DMS53 treated with DMSO at 0.1 percent for 48 hours (cell line): ENCODE results near the gene CMC1.
"Not testable (repeated sequence)": the region's sequence is repeated elsewhere in the genome, so short reads cannot be mapped to it uniquely, and the experiment has no call there.

Source experiments
- DNase-seq: peaks from one replicate; lab custom pipeline; 2025; ENCODE audit not compliant: unreplicated experiment; lab: John Stamatoyannopoulos, UW

CMC1 gene, protein sequence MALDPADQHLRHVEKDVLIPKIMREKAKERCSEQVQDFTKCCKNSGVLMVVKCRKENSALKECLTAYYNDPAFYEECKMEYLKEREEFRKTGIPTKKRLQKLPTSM

DNA sequence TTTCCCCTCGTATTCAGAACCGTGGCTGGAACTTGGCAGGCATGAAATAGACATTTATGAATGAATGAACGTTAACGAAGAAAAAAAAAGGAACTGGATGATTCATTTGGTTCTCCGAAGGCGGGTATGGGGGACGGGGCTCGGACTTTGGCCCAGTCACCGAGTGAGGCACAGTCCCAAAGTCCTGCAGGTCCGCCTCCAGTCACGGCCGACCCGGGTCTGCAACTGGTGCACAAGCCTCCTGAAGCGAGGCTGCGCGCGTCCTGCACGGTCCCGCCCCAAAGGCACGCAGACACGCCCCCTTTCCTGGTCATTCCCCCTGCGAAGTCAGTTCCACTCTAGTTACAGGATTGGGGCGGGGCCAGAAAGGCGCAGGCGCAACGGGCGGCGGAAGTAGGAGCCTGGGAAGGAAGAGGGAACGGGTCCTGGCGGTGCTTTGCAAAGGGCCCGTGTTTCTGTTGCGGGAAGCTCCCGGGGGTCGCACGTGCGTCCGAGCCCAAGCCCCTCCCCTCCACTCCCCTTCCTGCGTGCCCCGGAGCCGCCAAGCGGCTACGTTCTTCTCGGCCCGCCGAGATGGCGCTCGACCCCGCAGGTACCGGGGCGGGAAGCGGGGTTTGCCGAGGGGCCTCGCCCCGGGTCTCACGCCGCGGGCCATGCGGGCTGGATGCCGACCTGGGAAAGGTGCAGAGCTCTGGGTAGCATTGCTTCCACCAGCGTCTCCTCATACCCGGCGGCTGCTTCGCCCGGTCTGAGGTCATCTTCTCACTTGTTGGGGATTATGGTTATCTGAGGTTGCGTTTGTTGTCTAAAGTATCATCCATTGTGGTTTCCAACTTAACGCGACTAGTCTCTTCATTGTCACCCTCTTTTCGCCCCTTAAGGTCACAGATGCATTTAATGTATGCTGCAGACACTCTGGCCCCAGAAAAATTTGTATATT, at the start of gene CMC1:
TSS of gene CMC1 (plus strand) at position 399 of the 940 bp plus-strand sequence. CDS start at position 574, 175 bp downstream.
- DNase-seq = peak; percentile 54

DNA sequence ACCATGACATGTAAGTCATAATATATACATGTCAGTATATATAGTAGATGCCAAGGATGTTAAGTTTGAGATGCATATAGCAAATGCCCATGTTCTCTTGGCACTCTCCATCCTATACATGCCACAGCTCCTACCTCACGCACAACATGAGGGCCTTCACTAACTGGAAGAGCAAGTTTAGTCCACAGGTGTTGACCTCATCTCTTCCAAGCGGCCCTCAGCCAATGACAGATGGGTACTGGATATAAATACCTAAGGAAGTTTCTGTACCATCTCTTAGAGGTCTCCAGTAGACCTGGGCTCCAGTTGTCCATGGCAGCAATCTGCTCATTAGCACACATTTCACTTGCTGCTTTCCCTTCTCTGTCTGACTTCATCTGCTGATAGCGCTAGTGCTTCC, 43.3 kb upstream of the CMC1 start:
- DNase-seq = no peak

DNA sequence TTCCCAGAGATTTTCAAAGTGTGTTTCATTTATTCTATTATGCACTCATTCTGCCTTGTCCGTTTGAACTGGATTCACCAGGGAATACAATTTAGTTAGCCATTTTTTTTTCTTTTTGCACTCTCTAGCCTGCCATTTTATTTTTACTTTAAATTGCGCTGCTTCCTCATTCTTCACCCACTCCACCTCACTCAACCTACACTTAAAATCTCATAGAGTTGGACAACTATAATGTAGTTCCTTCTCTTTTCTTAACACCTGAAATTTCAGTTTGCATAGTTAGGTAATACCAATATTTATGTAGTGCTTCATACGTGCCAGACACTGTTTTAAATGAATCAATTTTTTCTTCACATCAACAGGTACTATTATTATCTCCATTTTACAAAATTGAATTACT, 42.4 kb upstream of the CMC1 start:
- DNase-seq = no peak

DNA sequence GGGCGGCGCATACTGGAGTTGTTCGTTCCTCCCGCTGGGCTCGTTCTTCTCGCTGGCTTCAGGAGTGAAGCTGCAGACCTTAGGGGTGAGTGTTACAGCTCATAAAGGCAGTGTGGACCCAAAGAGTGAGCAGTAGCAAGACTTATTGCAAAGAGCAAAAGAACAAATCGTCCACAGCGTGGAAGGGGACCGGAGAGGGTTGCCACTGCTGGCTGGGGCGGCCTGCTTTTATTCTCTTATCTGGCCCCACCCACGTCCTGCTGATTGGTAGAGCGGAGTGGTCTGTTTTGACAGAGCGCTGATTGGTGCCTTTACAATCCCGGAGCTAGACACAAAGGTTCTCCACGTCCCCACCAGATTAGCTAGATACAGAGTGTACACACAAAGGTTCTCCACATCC, 41.8 kb upstream of the CMC1 start:
- DNase-seq = not testable (repeated sequence)

DNA sequence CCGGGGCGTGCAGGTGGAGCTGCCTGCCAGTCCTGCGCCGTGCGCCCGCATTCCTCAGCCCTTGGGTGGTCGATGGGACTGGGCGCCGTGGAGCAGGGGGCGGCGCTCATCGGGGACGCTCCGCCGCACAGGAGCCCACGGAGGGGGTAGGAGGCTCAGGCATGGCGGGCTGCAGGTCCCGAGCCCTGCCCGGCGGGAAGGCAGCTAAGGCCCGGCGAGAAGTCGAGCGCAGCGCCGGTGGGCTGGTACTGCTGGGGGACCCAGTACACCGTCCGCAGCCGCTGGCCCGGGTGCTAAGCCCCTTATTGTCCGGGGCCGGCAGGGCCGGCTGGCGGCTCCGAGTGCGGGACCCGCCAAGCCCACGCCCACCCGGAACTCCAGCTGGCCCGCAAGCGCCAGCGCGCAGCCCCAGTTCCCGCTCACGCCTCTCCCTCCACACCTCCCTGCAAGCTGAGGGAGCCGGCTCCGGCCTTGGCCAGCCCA, 41.0 kb upstream of the CMC1 start:
- DNase-seq = not testable (repeated sequence)

DNA sequence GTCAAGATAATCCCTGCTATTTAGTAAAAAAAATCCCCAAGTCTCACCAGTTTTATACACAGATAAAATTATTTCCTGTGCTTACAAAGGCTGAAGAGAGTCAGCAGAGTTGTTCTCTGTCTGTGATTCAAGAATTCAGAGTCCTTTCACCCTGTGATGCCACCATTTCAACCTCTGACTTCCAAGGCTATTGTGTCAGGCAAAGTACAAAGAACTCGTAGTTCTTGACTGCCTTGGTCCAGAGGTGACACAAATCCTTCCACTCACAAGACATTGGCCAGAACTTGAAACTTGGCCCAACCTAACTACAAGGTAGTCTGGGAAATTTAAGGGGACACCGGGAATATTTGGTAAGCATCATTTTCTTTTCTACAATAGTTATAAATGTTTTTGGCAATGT, 34.9 kb upstream of the CMC1 start:
- no peak for DNase-seq

DNA sequence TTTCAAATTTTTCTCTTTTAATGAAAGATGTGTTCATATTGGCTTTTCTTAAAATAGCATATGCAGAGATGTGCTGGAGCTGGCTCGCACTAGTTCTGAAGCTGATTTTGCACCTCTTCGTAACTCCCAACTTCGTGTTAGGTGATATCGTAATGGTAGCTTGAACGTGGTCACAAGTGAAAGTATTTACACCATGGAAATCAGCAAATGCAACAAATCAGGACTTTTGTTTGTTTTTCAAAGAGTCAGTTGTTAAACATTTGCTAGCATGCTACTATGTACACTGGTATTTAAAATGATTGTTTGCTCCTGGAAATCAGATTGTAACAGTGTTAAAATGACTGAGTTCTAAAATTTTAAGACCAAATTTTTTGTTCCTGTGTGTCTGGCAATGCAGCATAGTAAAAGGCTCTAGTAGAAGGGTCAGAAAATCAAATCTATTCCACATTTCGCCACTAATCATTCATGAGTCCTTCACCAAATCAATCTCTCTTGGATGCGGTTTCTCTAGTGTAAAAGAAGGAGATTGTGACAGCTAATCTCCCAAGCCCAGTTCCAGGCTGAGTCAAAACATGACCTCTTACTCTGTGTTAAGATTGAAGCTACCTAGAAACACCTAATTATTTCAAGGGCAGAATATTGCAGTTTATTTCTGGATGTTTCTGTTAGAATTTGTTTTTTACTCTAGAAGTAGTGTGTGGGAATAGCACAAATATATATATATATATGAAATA, 34.3 kb upstream of the CMC1 start:
- no peak for DNase-seq

DNA sequence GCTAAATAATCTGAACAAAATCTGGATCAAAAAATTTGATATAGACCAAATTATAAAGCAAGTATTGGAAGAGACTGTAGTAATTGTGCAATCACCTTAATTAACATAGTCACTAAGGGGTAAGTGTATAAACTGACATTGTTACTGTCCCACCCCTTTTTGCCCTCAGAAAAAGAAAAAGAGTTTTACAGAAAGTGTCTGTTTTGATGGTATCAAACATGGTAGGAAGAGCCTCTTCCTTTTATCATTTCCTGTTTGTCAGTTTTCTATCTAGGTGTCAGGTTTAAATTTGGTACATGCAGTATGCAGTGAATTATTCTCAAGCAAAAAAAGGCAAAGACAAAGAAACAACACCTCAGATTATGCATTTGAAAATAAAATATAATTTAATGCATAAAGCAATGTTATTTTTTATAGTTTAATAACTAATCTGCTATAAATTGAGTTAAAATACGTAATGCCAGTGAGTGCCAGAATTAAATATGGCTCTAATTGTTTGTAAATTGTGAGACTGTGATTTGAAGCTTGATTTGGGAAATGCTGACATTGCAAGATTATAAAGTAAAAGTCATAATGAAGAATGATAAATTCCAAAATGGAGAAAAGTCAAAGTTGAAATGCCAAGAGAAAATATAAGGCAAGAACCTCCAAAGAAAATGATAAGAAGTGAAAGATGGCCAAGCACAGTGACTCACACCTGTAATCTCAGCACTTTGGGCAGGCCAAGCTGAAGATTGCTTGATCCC, 30.3 kb upstream of the CMC1 start:
- no peak for DNase-seq

DNA sequence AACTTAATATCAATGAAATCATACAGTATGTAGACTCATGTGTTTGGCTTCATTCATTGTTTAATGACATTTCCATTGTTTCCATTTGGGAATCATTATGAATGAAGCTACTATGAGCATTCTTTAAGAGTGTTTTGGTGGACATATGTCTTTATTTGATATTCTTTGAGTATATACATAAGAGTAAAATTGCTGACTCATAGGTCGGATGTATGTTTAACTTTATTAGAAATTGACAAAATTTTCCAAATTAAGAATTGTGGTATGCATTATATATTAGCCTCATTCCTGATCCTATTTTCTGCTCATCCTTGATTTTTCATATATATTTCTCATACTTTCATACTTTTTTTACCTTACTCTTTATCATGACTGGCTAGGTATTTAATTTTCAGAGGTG, 28.7 kb upstream of the CMC1 start:
- no peak for DNase-seq

DNA sequence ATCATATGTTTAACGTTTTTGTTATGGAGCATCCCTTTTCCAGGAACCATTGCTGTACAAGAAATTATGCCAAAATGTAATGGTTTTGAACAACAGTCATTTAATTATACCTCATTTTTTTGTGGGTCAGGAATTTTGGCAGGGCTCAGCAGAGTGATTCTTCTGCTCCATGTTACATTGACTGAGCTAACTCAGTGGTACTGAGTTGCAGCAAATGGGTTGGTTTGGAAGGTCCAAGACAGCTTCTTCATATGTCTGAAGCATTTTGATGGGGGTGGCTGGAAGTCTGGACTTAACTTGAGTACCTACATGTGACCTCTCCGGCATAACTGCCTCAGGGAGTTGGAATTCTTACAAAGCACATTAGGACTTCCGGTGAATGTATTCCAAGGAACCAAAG, 26.0 kb upstream of the CMC1 start:
- no peak for DNase-seq

DNA sequence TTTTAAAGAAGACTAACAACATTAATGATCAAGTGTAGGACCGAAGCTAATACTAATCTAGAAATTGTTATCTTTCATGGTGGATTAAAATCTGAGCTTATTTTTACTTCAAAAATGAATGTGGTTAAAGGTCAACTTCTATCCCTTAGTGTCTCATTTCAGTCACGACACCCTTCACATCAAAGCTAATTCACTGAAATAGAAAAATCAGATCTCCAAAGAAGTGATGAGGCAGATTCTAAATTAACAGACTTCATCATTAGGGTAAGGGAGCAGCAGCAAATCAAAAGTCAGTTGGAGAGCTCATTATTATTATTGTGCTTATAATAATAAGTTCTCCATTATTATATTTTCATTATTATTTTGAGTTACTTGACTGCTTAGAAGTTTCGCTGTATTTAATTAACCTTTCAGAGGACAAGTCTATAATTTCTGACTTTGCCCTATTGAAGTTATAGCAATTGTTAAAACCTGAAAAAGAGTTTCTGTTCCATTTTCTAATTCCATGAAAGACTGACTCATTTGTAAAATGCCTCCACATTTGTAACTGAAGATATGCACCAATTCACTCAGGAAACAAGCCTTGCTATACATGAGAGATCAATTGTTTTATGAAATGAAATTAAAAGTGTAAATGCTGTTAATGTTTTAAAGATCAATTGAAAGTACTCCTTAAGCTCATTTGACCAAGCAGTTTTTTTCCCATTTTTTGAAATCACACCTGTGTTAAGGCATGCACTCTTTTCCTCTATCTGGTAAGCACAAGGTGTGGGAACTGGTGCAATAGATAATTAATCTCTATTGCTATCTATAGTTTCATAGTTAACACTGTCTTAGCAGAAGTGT, 23.1 kb upstream of the CMC1 start:
- DNase-seq = no peak

DNA sequence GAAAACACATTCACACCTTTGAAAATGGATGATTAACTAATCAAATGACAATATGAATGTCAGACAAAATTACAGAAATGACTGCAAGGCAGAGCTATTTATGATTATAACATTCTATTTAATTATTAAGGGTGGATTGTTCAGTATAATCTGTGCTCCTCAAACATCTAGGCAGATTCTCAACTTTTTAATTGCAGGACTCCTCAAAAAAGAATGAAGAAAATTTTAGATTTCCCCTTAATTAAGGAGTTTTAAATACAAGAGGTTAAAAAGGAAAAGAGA, 22.6 kb upstream of the CMC1 start:
- no peak for DNase-seq

DNA sequence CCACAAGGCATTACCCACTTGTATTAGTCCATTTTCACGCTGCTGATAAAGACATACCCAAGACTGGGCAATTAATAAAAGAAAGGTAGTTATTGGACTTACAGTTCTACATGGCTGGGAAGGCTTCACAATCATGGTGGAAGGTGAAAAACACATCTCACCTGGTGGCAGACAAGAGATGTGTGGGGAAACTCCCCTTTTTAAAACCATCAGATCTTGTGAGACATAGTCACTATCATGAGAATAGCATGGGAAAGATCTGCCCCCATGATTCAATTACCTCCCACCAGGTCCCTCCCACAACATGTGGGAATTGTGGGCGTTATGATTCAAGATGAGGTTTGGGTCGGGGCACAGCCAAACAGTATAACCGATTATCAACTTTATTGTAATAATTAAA, 17.0 kb upstream of the CMC1 start:
- no peak for DNase-seq

DNA sequence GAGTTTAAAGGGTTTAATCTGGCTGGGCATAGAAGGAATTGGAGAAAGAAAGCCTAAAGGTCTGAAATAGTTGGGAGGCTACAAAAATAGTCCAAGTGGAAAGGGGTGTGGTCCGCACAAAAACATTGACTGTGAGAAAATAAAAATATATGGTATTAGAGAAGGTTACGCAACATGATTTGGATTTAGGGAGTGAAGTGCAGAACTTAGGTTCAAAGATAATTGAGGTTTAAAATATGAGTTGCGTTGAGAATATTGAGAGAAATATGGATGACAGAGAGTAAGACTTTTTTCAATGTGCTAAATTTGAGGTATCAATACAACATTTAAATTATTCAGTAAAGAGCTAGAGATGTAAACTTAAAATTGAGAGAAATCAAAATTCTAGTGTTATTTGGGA, 15.4 kb upstream of the CMC1 start:
- DNase-seq = no peak

DNA sequence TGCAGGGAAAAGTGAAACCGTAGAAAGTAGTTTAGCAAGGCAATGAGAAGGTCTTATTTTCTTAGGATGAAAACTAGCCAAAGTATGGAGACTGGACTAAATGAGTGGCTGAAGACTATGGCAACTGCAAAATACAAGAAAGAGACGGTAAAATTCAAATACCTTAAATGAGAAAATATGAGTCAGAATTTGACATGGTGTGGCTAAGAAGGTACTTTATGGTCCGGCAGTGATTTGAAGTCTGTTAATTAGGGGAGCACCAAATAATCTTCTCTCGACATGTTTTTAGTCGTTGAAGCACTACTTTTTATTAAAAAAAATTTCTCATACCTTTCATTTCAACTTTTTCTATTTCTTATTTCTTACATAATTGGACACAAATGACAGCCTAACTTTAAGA, 12.8 kb upstream of the CMC1 start:
- DNase-seq = no peak

DNA sequence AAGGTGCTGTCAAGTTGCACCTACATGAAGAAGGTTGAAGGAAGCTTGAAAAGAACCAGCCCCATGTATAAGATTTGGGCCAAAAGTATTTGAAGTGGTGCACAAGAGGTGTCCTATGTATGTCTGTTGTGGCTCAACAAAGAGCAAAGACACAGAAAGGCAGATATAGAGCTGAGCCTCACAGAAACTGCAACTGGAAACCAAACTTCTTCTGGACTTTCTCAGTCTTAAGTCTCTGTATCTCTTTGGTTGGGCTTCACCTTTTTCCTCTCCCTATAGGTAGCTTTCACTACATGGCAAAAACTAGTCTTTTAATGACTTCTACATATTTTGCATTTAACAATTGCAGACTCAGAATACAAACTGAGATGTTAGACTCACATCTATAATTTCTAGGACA, 8.8 kb upstream of the CMC1 start:
- no peak for DNase-seq

DNA sequence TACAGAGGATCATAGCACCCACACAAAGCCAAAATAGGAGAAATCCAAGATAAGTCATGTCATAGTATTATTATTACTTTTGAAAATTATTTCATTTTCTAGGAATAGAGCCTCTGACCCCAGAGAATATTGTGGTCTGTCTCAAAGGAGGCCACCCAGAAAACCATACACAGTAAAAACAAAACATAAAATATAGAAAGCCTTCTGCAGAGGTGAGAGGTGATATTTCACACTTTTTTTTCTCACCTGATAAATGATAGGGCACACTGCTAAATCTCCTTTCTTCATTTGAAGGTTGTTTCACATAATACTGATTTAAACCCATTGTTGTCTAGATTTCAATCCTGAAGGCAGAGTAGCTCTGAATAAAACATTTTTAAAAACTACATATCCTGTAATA, 7.0 kb upstream of the CMC1 start:
- DNase-seq = no peak

DNA sequence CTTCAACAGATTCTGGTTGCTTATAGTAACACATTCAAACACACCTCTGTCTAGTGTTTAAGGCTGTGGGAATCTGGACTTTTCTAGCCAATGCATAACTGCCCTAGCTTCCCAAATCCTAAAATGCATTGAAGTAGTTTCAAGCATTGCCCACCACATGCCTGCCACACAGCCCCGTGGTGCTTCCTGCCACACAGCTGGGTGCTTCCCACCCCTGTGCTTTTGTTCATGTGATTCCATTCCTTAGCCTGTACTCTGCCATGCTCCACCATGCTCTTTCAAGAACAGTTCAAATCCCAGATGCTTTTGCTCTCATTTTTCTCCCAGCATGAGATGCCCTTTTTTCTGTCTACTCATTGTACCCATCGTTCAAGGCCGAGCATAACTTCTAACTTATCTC, 2.3 kb upstream of the CMC1 start:
- no peak for DNase-seq

DNA sequence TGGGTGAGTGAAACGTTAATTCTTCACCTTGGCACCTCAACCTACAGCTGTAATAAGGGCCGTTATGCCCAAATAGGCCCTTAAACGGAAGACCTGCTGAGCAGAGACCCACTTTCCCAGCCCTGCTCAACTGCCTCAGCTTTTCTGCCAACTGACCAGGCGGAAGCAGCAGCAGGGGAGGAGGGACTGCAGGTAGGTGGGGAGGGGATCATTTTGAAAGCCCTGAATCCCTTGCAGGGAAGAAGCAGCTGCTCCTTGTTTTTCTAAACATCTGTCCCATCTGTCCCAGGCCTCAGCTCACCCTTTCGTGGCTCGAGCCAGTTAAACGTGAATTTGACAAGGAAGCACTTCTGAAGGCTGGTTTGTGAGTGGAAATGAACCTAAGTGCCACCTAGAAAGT, 978 bp upstream of the CMC1 start:
- DNase-seq = no peak

DNA sequence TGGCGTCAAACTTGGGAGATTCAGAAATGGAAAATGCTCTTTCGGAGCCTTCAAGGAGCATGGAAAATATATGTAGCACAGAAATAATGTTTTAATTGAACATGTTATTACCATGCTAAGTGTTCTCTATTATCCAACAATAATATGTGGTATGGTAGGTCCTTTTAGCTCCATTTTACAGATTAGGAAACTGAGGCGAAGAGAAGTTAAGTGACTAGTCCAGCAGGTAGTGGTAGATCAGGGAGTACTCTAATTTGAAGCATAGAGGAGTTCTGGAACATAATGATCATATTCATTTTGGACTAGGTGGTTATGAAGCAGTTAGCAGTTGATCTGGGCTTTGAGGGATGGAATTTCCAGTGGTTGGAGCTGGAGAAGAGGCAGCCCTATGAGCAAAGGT, 1.1 kb downstream of the CMC1 start:
- DNase-seq = no peak
